K562 treated with DMSO at 1 percent for 24 hours (cell line): ENCODE measurements around the gene NCDN. TPM values are rescaled to one million over a fixed set of nuclear protein-coding genes. Genes with fewer than 3 reads are reported as not detected.

Source experiments
- total RNA-seq: library from RNA; unstranded; fragments of 300-600 nt; gene quantifications from 2 replicates; pipeline ENCODE4 v1.2.3, GENCODE V29; 2022; ENCODE audit warnings: low read depth; ENCODE audit not compliant: insufficient read depth

NCDN gene, protein sequence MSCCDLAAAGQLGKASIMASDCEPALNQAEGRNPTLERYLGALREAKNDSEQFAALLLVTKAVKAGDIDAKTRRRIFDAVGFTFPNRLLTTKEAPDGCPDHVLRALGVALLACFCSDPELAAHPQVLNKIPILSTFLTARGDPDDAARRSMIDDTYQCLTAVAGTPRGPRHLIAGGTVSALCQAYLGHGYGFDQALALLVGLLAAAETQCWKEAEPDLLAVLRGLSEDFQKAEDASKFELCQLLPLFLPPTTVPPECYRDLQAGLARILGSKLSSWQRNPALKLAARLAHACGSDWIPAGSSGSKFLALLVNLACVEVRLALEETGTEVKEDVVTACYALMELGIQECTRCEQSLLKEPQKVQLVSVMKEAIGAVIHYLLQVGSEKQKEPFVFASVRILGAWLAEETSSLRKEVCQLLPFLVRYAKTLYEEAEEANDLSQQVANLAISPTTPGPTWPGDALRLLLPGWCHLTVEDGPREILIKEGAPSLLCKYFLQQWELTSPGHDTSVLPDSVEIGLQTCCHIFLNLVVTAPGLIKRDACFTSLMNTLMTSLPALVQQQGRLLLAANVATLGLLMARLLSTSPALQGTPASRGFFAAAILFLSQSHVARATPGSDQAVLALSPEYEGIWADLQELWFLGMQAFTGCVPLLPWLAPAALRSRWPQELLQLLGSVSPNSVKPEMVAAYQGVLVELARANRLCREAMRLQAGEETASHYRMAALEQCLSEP
- 43.0 and 44.8 TPM in 2 replicates for total RNA-seq

DNA sequence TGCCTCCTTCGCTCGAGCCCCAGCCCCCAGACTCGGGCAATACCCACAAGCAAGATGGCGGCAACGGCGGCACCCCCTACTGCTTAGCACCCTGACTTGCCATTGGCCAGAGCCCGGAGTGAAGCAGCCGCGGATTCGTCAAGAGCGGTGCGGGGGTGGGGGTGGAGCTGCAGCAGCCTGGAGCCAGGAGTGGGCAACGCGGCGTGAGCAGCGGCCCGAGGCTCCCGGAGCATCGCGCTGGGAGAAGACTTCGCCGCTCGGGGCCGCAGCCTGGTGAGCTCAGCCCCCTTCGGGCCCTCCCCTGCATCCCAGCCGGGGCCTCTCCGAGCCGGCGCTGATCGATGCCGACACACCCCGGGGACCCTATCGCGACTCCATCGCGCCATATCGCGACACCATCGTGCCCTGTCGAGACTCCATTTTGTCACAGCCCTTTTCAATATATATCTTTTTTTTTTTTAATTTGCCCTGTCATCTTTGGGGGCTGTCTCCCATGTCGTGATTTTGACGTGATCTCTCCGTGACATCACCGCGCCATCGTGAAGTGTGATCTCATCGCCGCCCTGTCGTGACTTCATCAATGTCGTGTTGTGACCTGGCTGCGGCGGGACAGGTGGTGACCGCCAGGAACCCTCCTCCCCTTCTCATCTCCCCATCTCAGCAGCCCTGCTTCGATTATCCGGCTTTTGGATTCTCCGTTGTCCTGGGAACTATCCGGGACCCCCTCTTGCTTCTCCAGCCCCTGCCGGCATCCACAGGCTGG is at the start of gene NCDN:
TSS of gene NCDN (plus strand) at position 189 of the 763 bp plus-strand sequence. CDS start at position 581, 392 bp downstream.

DNA sequence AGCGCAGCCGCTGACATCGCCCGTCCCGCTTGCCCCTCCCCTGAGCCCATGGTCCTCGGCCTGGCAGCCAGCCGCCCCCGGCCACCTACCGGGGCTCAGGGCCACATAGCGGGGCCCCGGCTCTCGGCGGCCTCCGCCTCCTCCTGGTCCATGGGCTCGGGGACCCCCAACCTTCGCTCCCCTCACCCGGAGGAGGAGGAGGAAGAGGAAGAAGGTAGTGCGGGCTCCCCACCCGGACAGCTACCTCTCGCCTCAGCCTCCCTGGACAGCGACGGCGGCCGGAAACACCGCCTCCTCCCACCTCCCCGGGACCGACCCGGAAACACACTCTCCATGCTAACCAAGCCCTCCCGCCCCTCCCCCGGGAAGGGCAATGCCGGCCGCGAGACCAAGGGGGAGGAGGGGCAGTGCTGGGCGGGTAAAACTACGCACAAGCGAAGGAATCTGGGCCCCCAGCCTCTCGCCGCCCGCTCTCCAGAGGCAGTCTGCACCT is 435 bp upstream of the NCDN start, which contains the start of gene KIAA0319L:
TSS of gene KIAA0319L (minus strand) at position 286 of the 493 bp plus-strand sequence. CDS start 2,912 bp downstream, outside the sequence.

DNA sequence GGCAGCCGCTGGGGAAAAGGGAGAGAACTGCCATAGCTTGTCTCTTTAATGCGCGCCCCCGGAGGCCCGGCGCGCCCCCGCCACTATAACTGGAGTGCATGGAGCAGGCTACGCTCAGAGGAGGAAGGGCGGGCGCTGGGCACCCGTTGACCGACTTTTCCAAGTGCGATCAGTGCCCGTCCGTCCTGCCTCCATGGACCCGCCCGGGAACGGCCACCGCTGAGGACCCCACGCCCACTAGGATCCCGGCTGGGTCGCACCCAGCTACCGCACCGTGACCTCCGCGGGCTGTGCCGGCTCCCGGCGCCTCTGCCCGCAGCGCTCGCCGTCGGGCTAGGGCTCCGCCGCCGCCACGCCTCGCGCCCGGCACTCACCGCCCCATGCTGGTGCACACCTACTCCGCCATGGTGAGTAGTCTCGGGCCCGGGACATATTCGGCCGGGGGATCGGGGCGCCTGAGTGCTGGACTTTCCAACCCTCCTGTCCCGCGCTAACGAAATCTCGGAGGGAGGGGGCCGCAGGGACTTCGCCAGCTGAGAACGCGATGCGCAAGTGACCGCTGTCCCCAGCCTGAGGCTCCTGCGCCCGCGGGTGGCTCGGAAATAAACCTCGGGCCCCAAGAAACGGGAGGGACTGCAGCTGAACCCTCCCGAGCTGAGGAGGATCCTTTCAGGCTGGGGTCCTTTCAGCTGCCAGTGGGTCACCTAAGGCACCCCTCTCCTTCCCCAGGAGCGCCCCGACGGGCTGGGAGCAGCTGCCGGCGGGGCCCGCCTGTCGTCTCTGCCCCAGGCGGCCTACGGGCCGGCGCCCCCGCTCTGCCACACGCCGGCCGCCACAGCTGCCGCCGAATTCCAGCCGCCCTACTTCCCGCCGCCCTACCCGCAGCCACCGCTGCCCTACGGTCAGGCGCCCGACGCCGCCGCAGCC is 15.9 kb downstream of the NCDN start, which contains the start of gene TFAP2E:
TSS of gene TFAP2E (plus strand) at position 117 of the 927 bp plus-strand sequence. CDS start at position 381, 264 bp downstream.

Other genes with a start within 250 kb of the NCDN start
- 58.8 and 62.7 TPM in 2 replicates for gene KIAA0319L, start 396 bp upstream of the NCDN start, total RNA-seq
- 1.2 and 1.9 TPM in 2 replicates for gene TFAP2E, start 15.5 kb downstream of the NCDN start, total RNA-seq
- 89.7 and 90.1 TPM in 2 replicates for gene PSMB2, start 83.7 kb downstream of the NCDN start, total RNA-seq
- 22.0 and 25.2 TPM in 2 replicates for gene C1orf216, start 161.1 kb downstream of the NCDN start, total RNA-seq
- gene CLSPN, start 212.2 kb downstream of the NCDN start, total RNA-seq = 35.8 and 37.9 TPM in 2 replicates